Peyer's patch (tissue), 4 donors: Measurements from ENCODE around the gene CPNE9. TPM values are rescaled to one million over a fixed set of nuclear protein-coding genes. Genes with fewer than 3 reads are reported as not detected.

Experiments used
- DNase-seq, 3 donors: peaks; one replicate each; pipeline ENCODE4 v3.0.0-alpha.2; 2017 to 2019
- H3K27ac ChIP-seq, 4 donors: fragments of 200-600 bp; sonication (generic); one replicate each; pipeline ENCODE4 v1.5.1; 2016 to 2019
- H3K27me3 ChIP-seq, 2 donors: fragments of 200-600 bp; sonication (generic); one replicate each; pipeline ENCODE4 v1.5.1; 2019
- H3K36me3 ChIP-seq, 3 donors: fragments of 200-600 bp; sonication (generic); one replicate each; pipeline ENCODE4 v1.5.1; 2016 to 2019
- H3K4me1 ChIP-seq, 4 donors: fragments of 200-600 bp; sonication (generic); one replicate each; pipeline ENCODE4 v1.5.1; 2016 to 2019
- H3K4me3 ChIP-seq, 4 donors: fragments of 200-600 bp; sonication (generic); 1 replicate in 3 of 4; 2 replicates in 1 of 4; pipeline ENCODE4 v1.5.1; 2016 to 2019; ENCODE audit warnings: mild to moderate bottlenecking in 1 of 4
- H3K9me3 ChIP-seq, 4 donors: fragments of 200-600 bp; sonication (generic); one replicate each; pipeline ENCODE4 v1.5.1; 2016 to 2019; ENCODE audit warnings: mild to moderate bottlenecking in 1 of 4
- POLR2A ChIP-seq, 2 donors: fragments of 450-650 bp; IDR thresholded peaks; one replicate each; pipeline ENCODE4 v1.5.1; 2017; ENCODE audit warnings: antibody characterized with exemption in 2 of 2, mild to moderate bottlenecking in 2 of 2, moderate library complexity in 2 of 2
- total RNA-seq, 4 donors: library from RNA; depleted of rRNA; stranded (reverse); fragments of >200 nt; gene quantifications; one replicate each; pipeline ENCODE4 v1.1.0, GENCODE V29; 2016
- TF ChIP-seq, protein P1 (sequence below), 6 experiments: fragments of 450-650 bp in 4 of 6; fragments of 200-600 bp in 2 of 6; sonication (generic) in 1 of 6; IDR thresholded peaks; one replicate each; pipeline ENCODE4 v1.5.1; 2017 to 2019; ENCODE audit warnings: antibody characterized with exemption in 6 of 6, mild to moderate bottlenecking in 3 of 6, moderate library complexity in 1 of 6

CPNE9 gene
- total RNA-seq, 4 donors from 2014 or later = not detected

GRCh38 chr3:9698293-9698692 is 5.3 kb upstream of the CPNE9 start:
- DNase-seq = no peak
- H3K9me3 ChIP-seq = no peaks in the 10 kb centered on the region
- peaks cover 0 to 80% (median 3%) of the 10 kb centered on the region in 3 donors for H3K36me3 ChIP-seq
- no peak overlapping the region for H3K27ac ChIP-seq
- no peak overlapping the region for H3K4me3 ChIP-seq
- TF ChIP-seq, protein P1, sequence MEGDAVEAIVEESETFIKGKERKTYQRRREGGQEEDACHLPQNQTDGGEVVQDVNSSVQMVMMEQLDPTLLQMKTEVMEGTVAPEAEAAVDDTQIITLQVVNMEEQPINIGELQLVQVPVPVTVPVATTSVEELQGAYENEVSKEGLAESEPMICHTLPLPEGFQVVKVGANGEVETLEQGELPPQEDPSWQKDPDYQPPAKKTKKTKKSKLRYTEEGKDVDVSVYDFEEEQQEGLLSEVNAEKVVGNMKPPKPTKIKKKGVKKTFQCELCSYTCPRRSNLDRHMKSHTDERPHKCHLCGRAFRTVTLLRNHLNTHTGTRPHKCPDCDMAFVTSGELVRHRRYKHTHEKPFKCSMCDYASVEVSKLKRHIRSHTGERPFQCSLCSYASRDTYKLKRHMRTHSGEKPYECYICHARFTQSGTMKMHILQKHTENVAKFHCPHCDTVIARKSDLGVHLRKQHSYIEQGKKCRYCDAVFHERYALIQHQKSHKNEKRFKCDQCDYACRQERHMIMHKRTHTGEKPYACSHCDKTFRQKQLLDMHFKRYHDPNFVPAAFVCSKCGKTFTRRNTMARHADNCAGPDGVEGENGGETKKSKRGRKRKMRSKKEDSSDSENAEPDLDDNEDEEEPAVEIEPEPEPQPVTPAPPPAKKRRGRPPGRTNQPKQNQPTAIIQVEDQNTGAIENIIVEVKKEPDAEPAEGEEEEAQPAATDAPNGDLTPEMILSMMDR (IDR thresholded peaks at IDR 0.05) = no peak
- no peak for TF ChIP-seq POLR2A (IDR thresholded peaks at IDR 0.05)
- H3K4me1 ChIP-seq = no peaks in the 10 kb centered on the region
- no peaks in the 10 kb centered on the region for H3K27me3 ChIP-seq

GRCh38 chr3:9700536-9700935 is 3.1 kb upstream of the CPNE9 start:
- Histone ChIP-seq H3K36me3 (peaks cover 0 to 57% (median 3%) of the 10 kb centered on the region in 3 donors), H3K9me3 (no peaks in the 10 kb centered on the region), H3K4me1 (peaks cover 0 to 18% (median 10%) of the 10 kb centered on the region in 4 donors), H3K4me3 (no peak overlapping the region), H3K27ac (no peak overlapping the region), H3K27me3 (peaks cover 0 to 5% of the 10 kb centered on the region in 2 donors)
- DNase-seq = no peak
- TF ChIP-seq POLR2A (IDR thresholded peaks at IDR 0.05) = no peak
- TF ChIP-seq, protein P1 (IDR thresholded peaks at IDR 0.05) = no peak

DNA sequence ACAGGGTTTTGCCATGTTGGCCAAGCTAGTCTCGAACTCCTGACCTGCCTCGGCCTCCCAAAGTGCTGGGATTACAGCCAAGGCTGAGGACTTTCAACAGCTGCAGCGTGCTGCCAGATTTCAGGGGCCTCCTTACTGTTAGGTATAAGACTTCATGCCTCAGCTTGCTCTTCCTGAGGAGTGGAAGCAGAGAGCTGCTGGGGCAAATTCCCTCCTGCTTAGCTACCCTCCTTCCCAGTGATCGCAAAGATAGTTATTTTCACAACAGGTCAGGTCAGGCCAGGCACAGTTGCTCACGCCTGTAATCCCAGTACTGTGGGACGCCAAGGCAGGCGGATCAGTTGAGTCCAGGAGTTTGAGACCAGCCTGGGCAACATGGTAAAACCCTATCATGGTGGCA is 2.6 kb upstream of the CPNE9 start:
- Histone ChIP-seq H3K36me3 (peaks cover 0 to 52% (median 3%) of the 10 kb centered on the region in 3 donors), H3K9me3 (no peaks in the 10 kb centered on the region), H3K27ac (no peak overlapping the region), H3K4me3 (no peak overlapping the region), H3K4me1 (peaks cover 0 to 18% (median 10%) of the 10 kb centered on the region in 4 donors), H3K27me3 (peaks cover 0 to 5% of the 10 kb centered on the region in 2 donors)
- no peak for DNase-seq
- TF ChIP-seq POLR2A (IDR thresholded peaks at IDR 0.05) = no peak
- TF ChIP-seq, protein P1 (IDR thresholded peaks at IDR 0.05) = no peak

GRCh38 chr3:9701711-9702110 is 1.9 kb upstream of the CPNE9 start:
- no peak overlapping the region for H3K27ac ChIP-seq
- TF ChIP-seq POLR2A (IDR thresholded peaks at IDR 0.05) = no peak
- TF ChIP-seq, protein P1 (IDR thresholded peaks at IDR 0.05) = no peak
- no peak overlapping the region for H3K4me3 ChIP-seq
- H3K27me3 ChIP-seq = peaks cover 0 to 5% of the 10 kb centered on the region in 2 donors
- no peaks in the 10 kb centered on the region for H3K9me3 ChIP-seq
- no peak for DNase-seq
- peaks cover 0 to 45% (median 3%) of the 10 kb centered on the region in 3 donors for H3K36me3 ChIP-seq
- H3K4me1 ChIP-seq = peaks cover 0 to 18% (median 10%) of the 10 kb centered on the region in 4 donors

DNA sequence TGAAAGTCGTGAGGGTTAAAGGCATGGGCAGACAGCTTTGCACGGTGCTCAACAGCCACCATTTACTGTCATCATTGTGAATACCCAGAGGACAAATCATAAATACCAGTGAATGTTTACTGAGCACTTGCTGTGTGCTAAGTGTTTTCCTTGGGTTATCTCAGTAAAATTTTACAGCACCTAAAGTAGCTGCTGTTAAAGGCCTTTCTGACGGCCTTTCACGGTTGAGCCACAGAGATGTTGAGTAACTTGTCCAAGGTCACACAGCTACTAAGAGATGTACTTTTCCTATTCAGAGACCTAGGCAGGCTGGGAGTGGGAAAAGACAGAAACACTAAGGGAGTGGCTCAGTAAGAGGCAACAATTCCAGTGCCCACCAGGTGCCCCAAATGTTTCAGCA is 393 bp upstream of the CPNE9 start:
- Histone ChIP-seq H3K27me3 (peaks cover 0 to 5% of the 10 kb centered on the region in 2 donors), H3K4me3 (no peak overlapping the region), H3K36me3 (peaks cover 0 to 30% (median 0%) of the 10 kb centered on the region in 3 donors), H3K9me3 (no peaks in the 10 kb centered on the region), H3K27ac (no peak overlapping the region), H3K4me1 (peaks cover 0 to 18% (median 10%) of the 10 kb centered on the region in 4 donors)
- DNase-seq = no peak
- TF ChIP-seq POLR2A (IDR thresholded peaks at IDR 0.05) = no peak
- TF ChIP-seq, protein P1 (IDR thresholded peaks at IDR 0.05) = no peak
